NOMO-1 treated with DMSO at 0.1 percent for 48 hours (cell line): Measurements from ENCODE around the gene MGAT4A.
A peak's percentile ranks its signal among the peaks of the same experiment; 100 is the strongest.
"Not testable (repeated sequence)": the region's sequence is repeated elsewhere in the genome, so short reads cannot be mapped to it uniquely, and the experiment has no call there.

Experiments
- DNase-seq: peaks from one replicate; lab custom pipeline; 2025; ENCODE audit not compliant: unreplicated experiment; lab: John Stamatoyannopoulos, UW

MGAT4A gene

DNA sequence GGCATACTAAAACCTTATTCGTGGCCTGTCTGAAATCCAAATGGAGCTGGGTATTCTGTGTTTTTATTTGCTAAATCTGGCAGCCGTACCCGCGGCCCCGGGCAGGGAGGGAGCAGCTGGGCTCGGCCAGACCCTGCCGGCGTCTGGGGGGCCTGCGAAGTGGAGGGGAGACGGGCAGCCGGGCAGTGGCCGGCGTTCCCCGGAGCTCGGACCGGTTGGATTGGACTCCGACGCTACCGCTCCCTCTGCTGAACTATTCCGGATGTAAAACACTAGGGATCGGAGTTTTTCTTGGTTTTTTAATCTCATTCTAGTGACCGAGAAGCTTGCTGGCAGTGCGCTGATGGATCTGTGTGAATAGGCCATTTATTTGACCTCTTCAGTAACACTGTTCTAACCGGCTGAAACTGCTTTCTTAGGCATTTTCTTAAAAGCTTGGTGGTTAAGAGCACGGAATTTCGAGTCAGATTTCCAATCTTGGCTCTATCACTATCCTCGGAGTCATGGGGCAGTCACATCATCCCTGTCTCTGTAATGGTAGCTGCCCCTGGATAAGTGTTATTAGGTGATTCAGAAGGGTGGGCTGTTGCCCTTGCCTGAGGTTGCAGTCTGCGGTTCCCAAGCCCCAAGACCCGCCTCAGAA, 121.8 kb downstream of the MGAT4A start:
- peak; percentile 20 for DNase-seq

DNA sequence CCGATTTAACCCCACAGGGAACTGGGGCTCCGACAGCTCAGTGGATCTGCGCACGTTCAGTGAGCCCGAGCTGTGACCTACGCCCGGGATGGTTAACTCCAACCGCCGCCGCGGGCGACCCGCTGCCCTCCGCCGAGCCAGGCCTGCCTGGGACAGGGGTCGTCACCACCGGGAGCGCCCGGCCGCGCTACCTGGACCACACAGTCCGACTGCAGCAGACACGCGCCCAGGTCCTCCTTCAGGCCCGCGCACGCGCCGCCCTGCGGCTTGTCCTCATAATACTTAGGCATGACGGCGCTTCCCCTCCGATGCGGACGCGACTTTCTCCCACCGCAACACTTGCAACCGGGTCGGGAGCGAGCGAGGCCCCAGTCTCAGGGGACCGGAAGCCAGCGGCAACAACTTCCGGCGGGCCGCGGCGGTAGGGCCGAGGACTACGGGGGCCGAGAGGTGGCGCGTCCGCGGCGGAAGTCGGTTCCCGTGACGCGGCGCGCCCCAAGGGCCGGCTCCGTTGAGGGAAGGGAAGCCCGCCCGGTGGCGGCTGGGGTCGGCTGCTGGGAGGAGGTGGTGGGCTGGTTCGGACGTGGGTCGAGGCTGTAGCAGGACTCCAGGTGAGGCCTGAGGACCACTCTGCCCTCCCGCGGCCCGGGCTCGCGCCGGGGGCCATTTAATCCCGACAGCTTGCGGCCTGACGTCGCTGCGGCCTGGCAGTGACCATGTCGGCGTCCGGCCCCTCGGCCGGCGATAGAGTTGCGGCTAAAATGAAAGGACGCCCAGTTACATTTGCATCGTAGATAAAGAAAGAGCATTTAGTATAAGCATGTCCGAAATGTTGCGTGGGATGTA, 122.6 kb downstream of the MGAT4A start, which contains the start of the genes COA5 and UNC50:
Gene COA5 (minus strand): TSS at position 397 of the 846 bp plus-strand sequence. CDS start 107 bp downstream, at position 290.
Gene UNC50 (plus strand): TSS at position 474 of the 846 bp plus-strand sequence. CDS start 1,171 bp downstream, outside the sequence.
- DNase-seq: peak; percentile 89

DNA sequence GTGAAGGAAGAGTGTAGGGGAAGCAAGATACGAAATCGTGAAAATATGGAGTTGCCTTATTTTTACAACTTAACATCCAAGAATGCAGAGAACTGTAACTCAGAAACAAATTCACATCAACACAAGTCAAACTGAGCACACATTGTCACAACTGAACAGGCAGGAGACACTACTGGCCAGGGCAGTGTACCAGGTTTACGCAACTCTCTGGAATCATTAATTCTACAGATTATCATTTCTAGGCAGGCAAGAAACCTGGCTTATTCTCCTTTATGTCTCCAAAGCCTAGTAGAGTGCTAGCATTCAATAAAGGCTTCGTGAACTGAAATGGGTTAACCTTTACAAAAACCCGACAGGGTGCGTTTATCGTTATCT, 123.2 kb downstream of the MGAT4A start:
- no peak for DNase-seq

DNA sequence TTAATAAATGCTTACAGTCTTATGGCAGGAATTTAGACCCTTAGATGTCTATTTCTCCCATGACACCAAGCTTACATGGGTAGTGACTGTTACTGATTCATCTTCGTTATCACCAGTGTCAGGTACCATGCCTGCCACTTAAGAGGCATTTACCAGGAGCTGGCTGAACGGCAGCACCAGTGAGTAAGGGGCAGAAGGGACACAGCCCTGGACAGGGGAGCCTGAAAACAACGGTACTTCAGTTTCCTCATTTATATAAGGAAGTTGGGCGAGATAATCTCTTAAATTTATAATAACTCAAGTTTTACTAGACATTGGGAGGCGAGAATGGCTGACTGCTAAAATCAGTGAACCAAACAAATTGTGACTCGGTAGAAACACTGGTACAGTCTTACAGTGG, 123.8 kb downstream of the MGAT4A start:
- peak; percentile 36 for DNase-seq

DNA sequence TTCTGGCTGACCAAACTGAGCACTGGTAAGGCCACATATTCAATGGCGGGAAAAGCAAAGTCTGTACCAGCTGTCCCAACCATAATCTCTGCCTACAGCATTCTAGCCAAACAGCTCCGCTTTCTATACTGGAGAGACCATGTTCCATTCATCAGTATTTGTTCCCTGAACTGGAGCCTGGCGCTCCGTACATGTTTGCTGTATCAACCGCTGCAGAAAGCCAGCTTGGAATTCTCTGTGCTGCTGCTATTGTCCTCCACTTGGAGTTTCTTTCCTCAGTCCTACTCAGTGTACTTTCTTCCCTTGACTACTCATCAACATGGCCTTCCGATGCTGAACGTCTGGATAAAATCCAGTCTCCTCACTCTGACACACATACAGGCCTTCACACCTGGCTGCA, 124.5 kb downstream of the MGAT4A start:
- DNase-seq: no peak

DNA sequence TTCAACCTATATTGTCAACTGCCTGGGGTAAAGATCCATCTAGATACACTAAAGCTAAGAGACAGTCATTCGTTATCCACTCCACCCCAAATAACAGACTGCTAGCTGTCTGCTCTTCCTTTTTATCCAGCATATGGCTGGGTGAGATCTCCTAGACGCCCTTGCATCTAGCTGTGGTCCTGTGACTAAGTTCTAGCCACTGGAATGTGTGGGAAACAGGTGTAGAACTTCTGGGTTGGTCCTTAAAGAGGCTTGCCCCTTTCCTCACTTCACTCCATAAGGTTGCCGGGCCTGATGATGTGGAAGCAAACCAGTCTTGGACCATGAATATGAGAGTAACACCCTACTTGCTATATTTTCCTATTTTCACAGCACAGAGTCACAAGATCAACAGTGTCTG, 125.9 kb downstream of the MGAT4A start:
- DNase-seq: no peak

DNA sequence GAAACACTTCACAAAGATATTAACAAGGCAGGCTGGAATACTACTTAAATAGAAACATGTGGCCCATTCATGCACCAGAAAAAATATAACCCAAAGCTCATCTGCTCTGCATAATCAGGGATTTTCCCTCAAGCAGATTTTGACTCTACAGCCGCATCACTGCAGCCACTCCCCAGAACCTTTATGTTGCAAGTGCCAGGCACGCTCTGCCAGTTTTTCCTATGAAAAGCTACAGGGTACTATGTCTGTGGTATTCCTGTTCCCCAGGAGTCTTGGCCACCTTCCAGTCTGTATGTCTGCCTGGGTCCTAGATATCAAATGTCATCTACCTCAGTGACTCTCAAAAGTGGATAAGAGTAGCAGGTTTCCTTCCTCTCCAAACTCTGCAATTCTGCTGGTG, 126.4 kb downstream of the MGAT4A start:
- DNase-seq: no peak

DNA sequence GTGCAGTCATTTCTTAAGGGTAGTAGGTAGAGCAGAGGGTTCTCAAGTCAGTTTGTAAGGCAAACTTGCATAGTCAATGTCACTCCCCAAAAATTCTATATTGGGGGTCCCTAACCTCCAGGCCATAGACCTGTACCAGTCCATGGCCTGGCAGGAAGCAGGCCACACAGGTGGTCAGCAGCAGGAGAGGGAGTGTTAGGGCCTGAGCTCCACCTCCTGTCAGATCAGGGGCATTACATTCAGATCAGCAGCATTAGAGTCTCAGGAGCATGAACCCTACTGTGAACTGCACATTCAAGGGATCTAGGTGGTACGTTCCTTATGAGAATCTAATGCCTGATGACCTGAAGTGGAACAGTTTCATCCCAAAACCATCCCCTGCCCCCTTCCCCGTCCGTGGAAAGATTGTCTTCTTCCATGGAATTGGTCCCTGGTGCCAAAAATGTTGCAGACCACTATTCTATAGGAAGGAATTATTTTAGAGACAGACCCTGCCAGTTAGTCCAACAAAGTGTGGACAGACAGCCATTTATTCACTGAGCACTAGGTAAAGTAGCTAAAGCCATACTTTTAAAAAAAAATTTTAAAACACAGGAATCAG, 129.3 kb downstream of the MGAT4A start:
- peak; percentile 25 for DNase-seq

DNA sequence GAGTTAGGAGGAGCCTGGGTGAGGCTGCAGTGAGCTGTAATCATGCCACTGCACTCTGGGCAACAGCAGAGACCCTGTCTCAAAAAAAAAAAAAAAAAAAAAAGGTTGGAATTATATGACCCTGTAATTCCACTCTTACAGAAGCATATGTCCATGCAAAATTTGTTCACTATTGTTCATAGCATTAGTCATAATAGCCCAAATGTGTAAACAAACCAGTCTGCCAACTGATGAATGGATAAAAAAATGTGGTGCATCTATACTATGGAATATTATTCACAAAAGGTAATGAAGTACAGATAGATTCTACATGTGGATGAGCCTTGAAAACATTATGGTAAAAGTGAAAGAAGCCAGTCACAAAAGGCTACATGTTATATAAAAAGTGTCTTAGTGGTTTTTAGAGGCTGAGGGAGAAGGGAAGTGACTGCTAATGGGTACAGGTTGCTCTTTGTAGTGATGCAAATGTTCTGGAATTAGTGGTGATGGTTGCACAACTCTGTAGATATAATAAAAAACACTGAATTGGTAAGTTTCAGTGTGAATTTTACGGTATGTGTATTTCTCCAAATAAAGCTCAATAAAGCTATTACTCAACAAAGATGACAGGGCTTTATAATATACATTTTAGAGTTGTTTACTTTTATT, 132.0 kb downstream of the MGAT4A start:
- DNase-seq: no peak

DNA sequence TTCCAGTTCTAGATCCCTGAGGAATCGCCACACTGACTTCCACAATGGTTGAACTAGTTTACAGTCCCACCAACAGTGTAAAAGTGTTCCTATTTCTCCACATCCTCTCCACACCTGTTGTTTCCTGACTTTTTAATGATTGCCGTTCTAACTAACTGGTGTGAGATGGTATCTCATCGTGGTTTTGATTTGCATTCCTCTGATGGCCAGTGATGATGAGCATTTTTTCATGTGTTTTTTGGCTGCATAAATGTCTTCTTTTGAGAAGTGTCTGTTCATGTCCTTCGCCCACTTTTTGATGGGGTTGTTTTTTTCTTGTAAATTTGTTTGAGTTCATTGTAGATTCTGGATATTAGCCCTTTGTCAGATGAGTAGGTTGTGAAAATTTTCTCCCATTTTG, 136.3 kb downstream of the MGAT4A start:
- not testable (repeated sequence) for DNase-seq

DNA sequence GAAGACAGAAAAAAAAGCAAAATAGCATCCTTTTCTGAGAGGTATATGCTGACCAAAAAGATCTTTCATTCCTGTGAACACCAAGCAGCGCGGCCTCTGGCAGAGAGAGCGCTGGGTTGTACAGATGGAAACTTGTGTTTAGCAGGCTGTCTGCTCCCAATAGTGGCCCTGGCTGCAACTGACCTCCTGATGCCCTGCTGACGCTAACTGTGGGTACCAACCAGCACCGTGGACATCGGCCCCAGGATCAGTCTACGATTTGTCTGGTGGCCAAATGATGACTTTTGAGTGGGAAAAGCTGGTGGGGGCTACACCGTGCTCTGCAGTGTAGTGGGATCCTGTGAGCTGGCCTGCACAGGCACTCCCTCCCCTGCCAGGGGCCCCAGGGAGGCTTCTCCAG, 138.4 kb downstream of the MGAT4A start:
- no peak for DNase-seq

DNA sequence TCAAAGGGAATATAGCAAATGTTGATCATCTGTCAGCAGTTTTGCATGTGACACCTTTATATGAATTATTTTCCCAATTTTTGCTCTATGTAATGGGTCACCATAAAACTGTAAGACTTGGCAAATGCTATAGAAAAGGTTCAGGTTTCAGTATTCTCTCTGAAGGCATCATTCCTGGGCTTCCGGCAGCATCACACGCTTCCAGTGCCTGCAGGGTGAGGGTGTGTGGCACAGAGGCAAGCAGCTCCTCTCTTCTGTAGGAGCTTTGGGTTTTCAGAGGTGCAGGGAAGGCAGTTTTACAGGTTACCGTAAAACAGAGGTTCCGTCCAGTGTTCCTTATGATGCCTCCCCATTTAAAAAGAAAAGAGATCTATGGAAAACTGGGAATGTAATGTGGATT, 141.4 kb downstream of the MGAT4A start:
- DNase-seq: no peak

DNA sequence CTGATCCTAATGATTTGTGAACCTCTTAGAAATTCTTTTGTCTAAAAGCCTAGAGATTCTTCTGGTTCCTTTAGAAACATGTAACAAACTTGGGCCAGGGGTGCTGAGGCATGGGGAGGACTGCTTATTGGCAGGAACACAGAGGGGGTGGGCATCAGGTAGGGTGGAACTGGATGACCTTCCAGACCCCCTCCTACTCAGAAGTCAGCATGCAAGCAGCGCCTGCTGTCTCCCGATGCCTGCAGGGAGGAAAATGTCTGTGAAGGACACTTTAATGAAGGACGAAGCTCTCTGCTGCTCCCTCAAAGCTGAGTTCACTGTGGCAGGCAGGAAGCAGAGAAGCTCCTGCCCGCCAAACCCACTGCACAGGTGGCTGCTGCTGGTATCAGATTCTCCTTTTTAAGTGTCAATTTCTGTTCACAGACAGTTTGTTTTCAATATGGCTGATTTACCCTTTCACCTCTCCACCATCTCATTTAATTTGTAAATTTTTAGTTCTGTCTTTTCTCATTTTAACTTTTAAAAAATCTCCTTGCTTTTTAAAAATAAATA, 142.0 kb downstream of the MGAT4A start:
- DNase-seq: no peak

DNA sequence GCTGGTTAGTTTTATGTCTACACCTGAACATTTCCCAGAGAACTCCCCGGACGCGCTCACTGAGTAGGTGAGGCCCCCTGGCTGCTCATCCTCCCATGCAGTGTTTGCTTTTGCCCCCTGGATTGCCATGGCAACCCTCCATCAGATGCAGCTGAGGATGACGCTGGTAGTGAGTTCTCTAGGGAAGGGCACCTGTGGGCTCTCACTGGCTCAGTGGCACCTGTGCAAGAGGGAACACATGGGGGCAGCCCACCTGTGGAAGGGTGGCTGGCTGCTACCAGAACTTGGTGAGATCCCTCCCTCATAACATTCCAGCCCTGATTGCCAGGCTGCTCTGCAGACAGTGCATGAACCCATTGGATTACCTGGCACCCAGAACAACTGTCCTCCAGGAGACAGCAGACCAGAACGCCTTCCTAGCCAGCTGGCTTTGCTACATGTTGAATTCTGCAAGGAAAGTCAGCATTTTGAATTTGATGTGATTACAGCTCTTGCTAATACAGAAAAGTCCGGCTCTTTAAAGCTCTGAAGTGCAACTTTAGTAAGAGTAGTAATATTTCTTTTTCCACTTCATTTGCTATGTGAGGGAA, 144.3 kb downstream of the MGAT4A start:
- DNase-seq: no peak

DNA sequence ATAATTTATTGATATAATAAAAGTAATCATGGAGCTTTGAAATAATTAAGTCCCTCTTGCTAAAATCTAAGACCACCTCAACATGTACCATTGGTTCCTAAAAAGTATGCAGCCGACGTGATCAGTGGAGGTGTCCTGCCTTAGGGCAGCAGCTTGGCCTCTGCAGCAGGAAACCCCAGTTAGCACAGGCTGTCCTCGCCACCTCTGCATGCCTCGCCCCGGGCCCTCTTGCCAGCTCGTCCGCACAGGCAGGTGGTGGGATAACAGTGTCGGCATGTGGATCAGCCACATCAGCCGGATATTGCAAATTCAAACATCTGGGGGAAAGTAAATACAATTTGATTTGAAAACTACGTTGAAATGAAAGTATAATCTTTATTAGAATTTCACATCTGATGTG, 145.5 kb downstream of the MGAT4A start:
- DNase-seq: no peak

DNA sequence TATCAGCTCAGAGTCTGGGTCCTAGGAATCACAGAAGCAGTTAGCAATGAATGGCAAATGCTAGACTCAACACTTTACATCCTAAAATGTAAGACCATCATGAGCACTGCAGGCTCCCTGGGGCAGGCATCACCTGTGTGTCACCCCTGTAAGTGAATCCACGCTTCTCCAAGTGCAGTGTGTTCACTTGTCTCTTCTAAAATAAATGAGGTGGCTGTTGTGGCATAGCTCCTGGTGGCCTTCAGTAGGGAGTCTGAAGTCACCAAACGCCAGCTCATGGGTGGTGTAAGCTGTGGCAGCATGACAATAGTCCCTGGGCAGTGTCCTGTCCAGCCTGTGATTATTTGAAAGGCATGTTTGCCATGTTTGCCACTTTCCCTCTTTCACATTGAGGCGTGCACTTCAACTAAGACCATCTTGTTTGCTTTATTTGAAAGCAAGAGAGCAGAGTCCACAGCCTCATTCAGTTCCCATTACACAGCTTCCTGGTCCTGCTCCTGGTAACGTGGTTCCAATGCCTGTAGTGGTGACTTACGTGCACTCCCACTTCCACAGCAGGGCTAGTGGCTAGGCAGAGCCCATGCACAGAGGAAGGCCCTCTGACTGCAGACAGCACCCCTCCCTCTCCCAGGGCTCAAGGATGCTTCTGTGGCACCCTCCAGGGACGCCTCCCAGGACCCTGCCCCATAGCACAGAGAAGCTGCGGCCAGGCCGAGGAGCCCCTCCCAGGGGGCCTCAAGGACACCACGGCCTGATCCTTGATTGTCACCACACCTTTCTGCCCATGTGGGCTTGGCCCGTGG, 146.9 kb downstream of the MGAT4A start:
- no peak for DNase-seq

DNA sequence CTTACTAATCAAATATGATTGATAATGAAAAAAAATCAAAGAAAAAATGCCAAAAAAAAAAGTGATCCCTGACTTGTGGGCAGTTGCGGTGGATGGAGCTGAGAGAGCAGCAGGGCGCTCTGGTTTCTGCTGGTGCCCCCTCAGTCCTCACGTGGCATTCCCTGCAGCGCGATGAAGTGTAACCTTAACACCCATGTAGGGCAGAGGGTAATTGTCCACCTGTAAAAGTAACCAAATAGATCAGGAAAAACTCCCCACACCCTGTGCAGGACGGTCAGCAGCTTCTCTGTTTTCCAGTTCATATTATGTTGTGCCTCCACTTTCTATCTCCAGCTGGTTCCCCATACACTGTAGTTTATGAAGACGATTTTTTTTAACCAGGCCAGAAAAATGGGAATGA, 147.7 kb downstream of the MGAT4A start:
- no peak for DNase-seq

DNA sequence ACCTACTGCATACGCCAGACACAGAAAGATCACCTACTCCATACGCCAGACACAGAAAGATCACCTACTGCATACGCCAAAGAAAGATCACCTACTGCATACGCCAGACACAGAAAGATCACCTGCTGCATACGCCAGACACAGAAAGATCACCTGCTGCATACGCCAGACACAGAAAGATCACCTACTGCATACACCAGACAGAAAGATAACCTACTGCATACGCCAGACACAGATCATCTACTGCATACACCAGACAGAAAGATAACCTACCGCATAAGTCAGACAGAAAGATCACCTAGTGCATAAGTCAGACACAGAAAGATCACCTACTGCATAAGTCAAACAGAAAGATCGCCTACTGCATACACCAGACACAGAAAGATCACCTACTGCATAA, 148.4 kb downstream of the MGAT4A start:
- DNase-seq: no peak

DNA sequence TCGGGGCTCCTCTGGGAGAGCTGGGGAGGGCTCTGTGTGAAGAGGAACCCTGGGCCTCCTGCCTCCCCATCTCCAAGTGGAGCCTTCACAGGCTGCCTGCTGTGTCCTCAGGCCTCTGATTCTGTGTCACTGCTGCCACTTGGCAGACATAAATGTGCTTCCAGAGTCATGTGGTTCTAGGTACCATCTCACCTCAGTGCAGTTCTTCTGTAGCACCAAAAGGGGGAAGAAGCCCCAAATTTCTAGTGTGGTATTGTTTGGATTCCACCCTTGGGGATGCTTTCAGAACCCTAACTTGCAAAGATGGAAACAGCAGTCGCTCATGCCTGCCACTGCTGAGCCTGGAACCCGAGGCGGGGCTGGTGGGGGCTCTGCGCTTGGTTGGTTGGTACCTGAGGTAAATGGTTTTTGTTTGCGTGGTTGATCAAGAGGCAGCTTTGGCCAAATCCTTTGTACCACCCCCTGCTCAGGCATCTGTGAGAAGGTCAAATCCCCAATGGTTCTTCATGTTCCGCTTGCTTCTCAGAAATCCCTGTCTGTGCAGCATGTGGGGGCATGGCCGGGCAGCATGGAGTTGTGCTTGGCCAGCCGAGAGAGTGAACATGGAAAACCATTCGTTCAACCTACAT, 150.2 kb downstream of the MGAT4A start:
- DNase-seq: no peak

DNA sequence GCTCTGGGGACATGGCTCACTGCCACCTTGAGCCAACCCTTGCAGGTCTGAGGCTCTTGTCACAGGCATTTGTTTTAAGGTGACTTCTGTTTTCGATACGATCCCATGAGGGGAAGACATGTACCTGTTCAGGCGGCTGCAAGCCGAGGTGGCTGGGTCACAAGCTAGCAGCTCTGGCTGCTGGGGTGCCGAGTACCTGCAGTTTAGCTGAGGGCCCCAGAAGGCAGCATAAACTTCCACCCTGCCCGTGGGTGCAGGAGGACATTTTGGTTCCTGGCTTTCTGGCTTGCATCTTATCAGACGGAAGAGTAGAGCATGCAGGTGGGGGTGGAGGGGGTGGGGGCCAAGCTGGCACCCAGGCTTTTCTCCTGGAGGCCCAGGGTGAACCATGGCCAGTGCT, 151.0 kb downstream of the MGAT4A start:
- no peak for DNase-seq
